ENCODE measurements around the gene KLHL29. TPM values are rescaled to one million over a fixed set of nuclear protein-coding genes. Genes with fewer than 3 reads are reported as not detected.
A peak's percentile ranks its signal among the peaks of the same experiment; 100 is the strongest.

Gene KLHL29
- total and polyA plus RNA-seq, 2 experiments from 2014 or later = 3.8 to 9.9 TPM

- Histone ChIP-seq H3K36me3 (replicated peaks; ENCODE audit: insufficient read depth, low read depth) (no peaks in the 10 kb centered on the region), H3K9me3 (ENCODE audit: low read depth) (no peaks in the 10 kb centered on the region), H3K79me2 (no peaks in the 10 kb centered on the region), H4K20me1 (ENCODE audit: insufficient read depth, poor library complexity, severe bottlenecking) (no peaks in the 10 kb centered on the region), H3K9me2 (replicated peaks; ENCODE audit: insufficient read depth) (no peaks in the 10 kb centered on the region), H3K4me3 (no peak overlapping the region), H3K4me1 (ENCODE audit: insufficient read depth) (peaks cover 24% of the 10 kb centered on the region), H2AFZ (no peak overlapping the region), H3K4me2 (no peak overlapping the region), H3K27ac (peak overlapping the region; percentile 80), H3K27me3 (no peaks in the 10 kb centered on the region)
- TF ChIP-seq CTCF (IDR thresholded peaks at IDR 0.05; ENCODE audit: poor library complexity) = no peak
- TF ChIP-seq EZH2phosphoT487 (IDR thresholded peaks at IDR 0.05; ENCODE audit: low read depth, severe bottlenecking, unreplicated experiment) = no peak
- no peak for TF ChIP-seq EZH2 (IDR thresholded peaks at IDR 0.05; ENCODE audit: borderline replicate concordance)
- DNase-seq (ENCODE audit: low spot score) = no peak
- WGBS (ENCODE audit: low lambda C conversion rate, missing lambda C conversion rate) = 87% methylated on average over 12 of the region's 12 CpGs
Measured at GRCh38 chr2:23592898-23593751, 208.1 kb downstream of the KLHL29 start.

- no peaks in the 10 kb centered on the region for H3K36me3 ChIP-seq (replicated peaks; ENCODE audit: insufficient read depth, low read depth)
- H3K4me1 ChIP-seq (ENCODE audit: insufficient read depth) = peaks cover 24% of the 10 kb centered on the region
- peak overlapping the region; percentile 80 for H3K27ac ChIP-seq
- H3K4me2 ChIP-seq = peak overlapping the region; percentile 34
- no peaks in the 10 kb centered on the region for H3K27me3 ChIP-seq
- no peak for DNase-seq (ENCODE audit: low spot score)
- no peaks in the 10 kb centered on the region for H3K79me2 ChIP-seq
- WGBS (ENCODE audit: low lambda C conversion rate, missing lambda C conversion rate) = 53% methylated on average over 20 of the region's 21 CpGs
- no peaks in the 10 kb centered on the region for H3K9me3 ChIP-seq (ENCODE audit: low read depth)
- TF ChIP-seq CTCF (IDR thresholded peaks at IDR 0.05; ENCODE audit: poor library complexity) (no peak), EZH2phosphoT487 (IDR thresholded peaks at IDR 0.05; ENCODE audit: low read depth, severe bottlenecking, unreplicated experiment) (no peak), EZH2 (IDR thresholded peaks at IDR 0.05; ENCODE audit: borderline replicate concordance) (no peak)
- H3K9me2 ChIP-seq (replicated peaks; ENCODE audit: insufficient read depth) = no peaks in the 10 kb centered on the region
- H2AFZ ChIP-seq = no peak overlapping the region
- H3K4me3 ChIP-seq = no peak overlapping the region
- no peaks in the 10 kb centered on the region for H4K20me1 ChIP-seq (ENCODE audit: insufficient read depth, poor library complexity, severe bottlenecking)
Measured at GRCh38 chr2:23593752-23594459, 208.9 kb downstream of the KLHL29 start.

DNA sequence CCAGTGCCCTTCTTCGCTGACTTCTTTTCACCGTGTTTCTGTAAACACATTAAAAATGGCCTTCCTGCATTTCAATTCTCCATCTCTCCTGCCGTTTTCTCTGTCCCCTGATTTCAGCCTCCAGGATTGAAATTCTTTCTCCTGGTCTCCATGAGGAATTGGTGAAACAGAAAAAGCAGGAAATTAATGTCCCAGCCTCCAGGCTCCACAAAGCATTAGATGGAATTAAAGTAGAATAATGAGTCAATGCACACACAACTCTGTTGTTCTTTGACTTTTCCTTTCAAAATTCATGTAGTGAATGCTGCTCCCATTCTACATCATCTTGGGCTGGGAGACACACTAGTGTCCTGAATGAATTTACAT, 209.5 kb downstream of the KLHL29 start:
- H3K4me3 ChIP-seq = no peak overlapping the region
- no peak for TF ChIP-seq EZH2 (IDR thresholded peaks at IDR 0.05; ENCODE audit: borderline replicate concordance)
- TF ChIP-seq EZH2phosphoT487 (IDR thresholded peaks at IDR 0.05; ENCODE audit: low read depth, severe bottlenecking, unreplicated experiment) = no peak
- no peak for TF ChIP-seq CTCF (IDR thresholded peaks at IDR 0.05; ENCODE audit: poor library complexity)
- peak overlapping the region; percentile 80 for H3K27ac ChIP-seq
- H3K9me3 ChIP-seq (ENCODE audit: low read depth) = no peaks in the 10 kb centered on the region
- no peaks in the 10 kb centered on the region for H3K9me2 ChIP-seq (replicated peaks; ENCODE audit: insufficient read depth)
- no peaks in the 10 kb centered on the region for H4K20me1 ChIP-seq (ENCODE audit: insufficient read depth, poor library complexity, severe bottlenecking)
- no peaks in the 10 kb centered on the region for H3K79me2 ChIP-seq
- peaks cover 24% of the 10 kb centered on the region for H3K4me1 ChIP-seq (ENCODE audit: insufficient read depth)
- no peaks in the 10 kb centered on the region for H3K27me3 ChIP-seq
- DNase-seq (ENCODE audit: low spot score) = no peak
- 50% methylated on average over 3 of the region's 3 CpGs for WGBS (ENCODE audit: low lambda C conversion rate, missing lambda C conversion rate)
- H2AFZ ChIP-seq = no peak overlapping the region
- peak overlapping the region; percentile 34 for H3K4me2 ChIP-seq
- no peaks in the 10 kb centered on the region for H3K36me3 ChIP-seq (replicated peaks; ENCODE audit: insufficient read depth, low read depth)

Data from hepatocyte (in vitro differentiated cells).